GM21423 (cell line): Measurements from ENCODE around the gene FURIN.
A peak's percentile ranks its signal among the peaks of the same experiment; 100 is the strongest.

Experiments used
- ATAC-seq: cut with Tn5 transposase; IDR thresholded peaks from one replicate; pipeline ENCODE4 v1.9.1; 2021; ENCODE audit warnings: mild to moderate bottlenecking, moderate library complexity; ENCODE audit not compliant: unreplicated experiment

The FURIN gene

GRCh38 chr15:90881978-90882721, 13.8 kb downstream of the FURIN start:
- no peak for ATAC-seq

- ATAC-seq = no peak
These were observed 14.6 kb downstream of the FURIN start for GRCh38 chr15:90882781-90883525.

GRCh38 chr15:90883526-90883975, 15.2 kb downstream of the FURIN start:
- ATAC-seq = no peak

- peak; percentile 40 for ATAC-seq
These were observed 15.8 kb downstream of the FURIN start, which contains the start of gene FES for GRCh38 chr15:90883976-90884718. TSS of gene FES (plus strand) at chr15:90884504. CDS start at chr15:90885046, 542 bp downstream.

- ATAC-seq = peak; percentile 9
These were observed 16.5 kb downstream of the FURIN start for GRCh38 chr15:90884719-90885431.

- peak; percentile 36 for ATAC-seq
These were observed 17.3 kb downstream of the FURIN start for GRCh38 chr15:90885432-90886290.

- ATAC-seq = no peak
These were observed 17.9 kb downstream of the FURIN start for GRCh38 chr15:90886291-90886614.

- no peak for ATAC-seq
These were observed 18.7 kb downstream of the FURIN start for GRCh38 chr15:90887037-90887481.

GRCh38 chr15:90889313-90889730, 20.9 kb downstream of the FURIN start:
- ATAC-seq = no peak

GRCh38 chr15:90889736-90890456, 21.5 kb downstream of the FURIN start:
- no peak for ATAC-seq

GRCh38 chr15:90890839-90891238, 22.5 kb downstream of the FURIN start:
- no peak for ATAC-seq

GRCh38 chr15:90891346-90891949, 23.1 kb downstream of the FURIN start:
- no peak for ATAC-seq

- ATAC-seq = no peak
These were observed 23.6 kb downstream of the FURIN start for GRCh38 chr15:90892023-90892422.

GRCh38 chr15:90892498-90893174, 24.2 kb downstream of the FURIN start:
- ATAC-seq = no peak

GRCh38 chr15:90893175-90894090, 25.0 kb downstream of the FURIN start:
- no peak for ATAC-seq

GRCh38 chr15:90895571-90896117, 27.3 kb downstream of the FURIN start:
- no peak for ATAC-seq

- peak; percentile 63 for ATAC-seq
These were observed 28.8 kb downstream of the FURIN start for GRCh38 chr15:90897131-90897655.
